Peyer's patch (tissue), 4 donors: ENCODE data around the gene SOCS7.

Experiments
- POLR2A ChIP-seq, 2 donors: fragments of 450-650 bp; IDR thresholded peaks; one replicate each; pipeline ENCODE4 v1.5.1; 2017; ENCODE audit warnings: antibody characterized with exemption in 2 of 2, mild to moderate bottlenecking in 2 of 2, moderate library complexity in 2 of 2
- TF ChIP-seq, protein P1 (sequence below), 6 experiments: fragments of 450-650 bp in 4 of 6; fragments of 200-600 bp in 2 of 6; sonication (generic) in 1 of 6; IDR thresholded peaks; one replicate each; pipeline ENCODE4 v1.5.1; 2017 to 2019; ENCODE audit warnings: antibody characterized with exemption in 6 of 6, mild to moderate bottlenecking in 3 of 6, moderate library complexity in 1 of 6

DNA sequence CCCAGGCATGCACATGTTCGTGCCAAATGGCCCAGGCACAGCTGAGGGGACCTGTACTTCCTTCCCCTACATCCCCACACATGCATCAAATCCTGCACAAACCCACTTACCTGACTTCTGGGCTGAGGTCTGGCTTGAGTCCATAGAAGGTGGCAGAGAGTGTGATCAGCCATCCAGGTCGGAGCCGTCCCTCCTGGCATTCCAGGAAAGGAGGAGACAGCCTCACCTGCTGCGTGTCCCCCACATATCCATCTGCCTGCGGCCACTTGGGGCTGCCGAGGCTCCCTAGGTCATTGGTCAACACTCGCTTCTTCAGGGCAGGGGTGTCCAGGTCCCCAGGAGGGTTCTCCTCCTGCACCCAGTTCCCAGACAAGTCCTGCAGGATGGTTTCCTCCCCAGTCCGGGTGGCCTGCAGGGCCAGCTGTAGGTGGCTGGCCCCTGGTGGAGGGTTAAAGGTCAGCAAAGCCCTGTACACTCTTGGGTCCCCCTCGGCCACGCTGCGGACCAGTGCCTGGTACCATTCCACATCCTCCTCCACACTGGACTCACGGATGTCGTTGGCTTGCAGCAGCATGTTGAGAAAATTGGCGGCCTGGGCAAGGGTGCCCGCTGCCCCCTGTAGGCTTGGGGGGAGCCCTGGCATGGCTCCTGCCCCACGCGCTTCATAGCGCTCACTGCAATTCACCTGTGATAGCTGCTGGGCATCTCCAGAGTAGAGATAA lies 8.6 kb upstream of the SOCS7 start:
- TF ChIP-seq POLR2A (IDR thresholded peaks at IDR 0.05): no peak
- TF ChIP-seq, protein P1, sequence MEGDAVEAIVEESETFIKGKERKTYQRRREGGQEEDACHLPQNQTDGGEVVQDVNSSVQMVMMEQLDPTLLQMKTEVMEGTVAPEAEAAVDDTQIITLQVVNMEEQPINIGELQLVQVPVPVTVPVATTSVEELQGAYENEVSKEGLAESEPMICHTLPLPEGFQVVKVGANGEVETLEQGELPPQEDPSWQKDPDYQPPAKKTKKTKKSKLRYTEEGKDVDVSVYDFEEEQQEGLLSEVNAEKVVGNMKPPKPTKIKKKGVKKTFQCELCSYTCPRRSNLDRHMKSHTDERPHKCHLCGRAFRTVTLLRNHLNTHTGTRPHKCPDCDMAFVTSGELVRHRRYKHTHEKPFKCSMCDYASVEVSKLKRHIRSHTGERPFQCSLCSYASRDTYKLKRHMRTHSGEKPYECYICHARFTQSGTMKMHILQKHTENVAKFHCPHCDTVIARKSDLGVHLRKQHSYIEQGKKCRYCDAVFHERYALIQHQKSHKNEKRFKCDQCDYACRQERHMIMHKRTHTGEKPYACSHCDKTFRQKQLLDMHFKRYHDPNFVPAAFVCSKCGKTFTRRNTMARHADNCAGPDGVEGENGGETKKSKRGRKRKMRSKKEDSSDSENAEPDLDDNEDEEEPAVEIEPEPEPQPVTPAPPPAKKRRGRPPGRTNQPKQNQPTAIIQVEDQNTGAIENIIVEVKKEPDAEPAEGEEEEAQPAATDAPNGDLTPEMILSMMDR (IDR thresholded peaks at IDR 0.05): no peak
